ENCODE measurements around the gene FNDC3B.
"Not testable (repeated sequence)": the region's sequence is repeated elsewhere in the genome, so short reads cannot be mapped to it uniquely, and the experiment has no call there.

The FNDC3B gene

GRCh38 chr3:172241405-172241804 is 202.0 kb downstream of the FNDC3B start:
- Histone ChIP-seq H3K4me1 (ENCODE audit: control insufficient read depth in 1 of 2, insufficient read depth in 2 of 2, low read length in 2 of 2) (no peaks in the 10 kb centered on the region), H3K27me3 (ENCODE audit: control insufficient read depth in 1 of 2, insufficient read depth in 2 of 2, low read length in 2 of 2) (no peaks in the 10 kb centered on the region), H3K27ac (ENCODE audit: low read depth, low read length) (no peak overlapping the region)

GRCh38 chr3:172242471-172242870 is 203.1 kb downstream of the FNDC3B start:
- not testable (repeated sequence) for H3K4me3 ChIP-seq (ENCODE audit: low read depth in 1 of 2, low read length in 2 of 2); H3K9ac ChIP-seq (ENCODE audit: low read depth in 1 of 2, low read length in 2 of 2); H3K36me3 ChIP-seq (ENCODE audit: control insufficient read depth in 1 of 2, insufficient read depth in 2 of 2, low read length in 2 of 2); H3K27ac ChIP-seq (ENCODE audit: low read depth, low read length); H3K9me3 ChIP-seq (ENCODE audit: control insufficient read depth in 1 of 2, low read length in 2 of 2); H3K4me1 ChIP-seq (ENCODE audit: control insufficient read depth in 1 of 2, insufficient read depth in 2 of 2, low read length in 2 of 2); H3K27me3 ChIP-seq (ENCODE audit: control insufficient read depth in 1 of 2, insufficient read depth in 2 of 2, low read length in 2 of 2)

More at GRCh38 chr3:172241405-172241804, 202.0 kb downstream of the FNDC3B start:
- Histone ChIP-seq H3K4me3 (ENCODE audit: low read depth in 1 of 2, low read length in 2 of 2) (no peak overlapping the region), H3K9ac (ENCODE audit: low read depth in 1 of 2, low read length in 2 of 2) (no peak overlapping the region), H3K9me3 (ENCODE audit: control insufficient read depth in 1 of 2, low read length in 2 of 2) (peaks cover 6 to 8% of the 10 kb centered on the region in 2 donors), H3K36me3 (ENCODE audit: control insufficient read depth in 1 of 2, insufficient read depth in 2 of 2, low read length in 2 of 2) (peaks cover 4 to 7% of the 10 kb centered on the region in 2 donors)

GRCh38 chr3:172243376-172243775 is 204.0 kb downstream of the FNDC3B start:
- H3K4me1 ChIP-seq (ENCODE audit: control insufficient read depth in 1 of 2, insufficient read depth in 2 of 2, low read length in 2 of 2); H3K9ac ChIP-seq (ENCODE audit: low read depth in 1 of 2, low read length in 2 of 2); H3K4me3 ChIP-seq (ENCODE audit: low read depth in 1 of 2, low read length in 2 of 2); H3K9me3 ChIP-seq (ENCODE audit: control insufficient read depth in 1 of 2, low read length in 2 of 2); H3K27ac ChIP-seq (ENCODE audit: low read depth, low read length); H3K27me3 ChIP-seq (ENCODE audit: control insufficient read depth in 1 of 2, insufficient read depth in 2 of 2, low read length in 2 of 2): not testable (repeated sequence)
- peaks cover 12% of the 10 kb centered on the region in 2 donors for H3K36me3 ChIP-seq (ENCODE audit: control insufficient read depth in 1 of 2, insufficient read depth in 2 of 2, low read length in 2 of 2)

- Histone ChIP-seq H3K27me3 (ENCODE audit: control insufficient read depth in 1 of 2, insufficient read depth in 2 of 2, low read length in 2 of 2) (no peaks in the 10 kb centered on the region), H3K4me1 (ENCODE audit: control insufficient read depth in 1 of 2, insufficient read depth in 2 of 2, low read length in 2 of 2) (no peaks in the 10 kb centered on the region)
Observed at GRCh38 chr3:172244011-172244410, 204.6 kb downstream of the FNDC3B start.

GRCh38 chr3:172245241-172245640 is 205.9 kb downstream of the FNDC3B start:
- Histone ChIP-seq H3K27me3 (ENCODE audit: control insufficient read depth in 1 of 2, insufficient read depth in 2 of 2, low read length in 2 of 2) (no peaks in the 10 kb centered on the region), H3K27ac (ENCODE audit: low read depth, low read length) (no peak overlapping the region)

More at GRCh38 chr3:172244011-172244410, 204.6 kb downstream of the FNDC3B start:
- Histone ChIP-seq H3K27ac (ENCODE audit: low read depth, low read length) (no peak overlapping the region), H3K36me3 (ENCODE audit: control insufficient read depth in 1 of 2, insufficient read depth in 2 of 2, low read length in 2 of 2) (peaks cover 12% of the 10 kb centered on the region in 2 donors), H3K4me3 (ENCODE audit: low read depth in 1 of 2, low read length in 2 of 2) (no peak overlapping the region), H3K9me3 (ENCODE audit: control insufficient read depth in 1 of 2, low read length in 2 of 2) (peaks cover 6 to 8% of the 10 kb centered on the region in 2 donors), H3K9ac (ENCODE audit: low read depth in 1 of 2, low read length in 2 of 2) (no peak overlapping the region)

GRCh38 chr3:172246107-172246844 is 206.9 kb downstream of the FNDC3B start:
- Histone ChIP-seq H3K9me3 (ENCODE audit: control insufficient read depth in 1 of 2, low read length in 2 of 2) (peaks cover 6 to 8% of the 10 kb centered on the region in 2 donors), H3K27ac (ENCODE audit: low read depth, low read length) (no peak overlapping the region), H3K9ac (ENCODE audit: low read depth in 1 of 2, low read length in 2 of 2) (no peak overlapping the region), H3K36me3 (ENCODE audit: control insufficient read depth in 1 of 2, insufficient read depth in 2 of 2, low read length in 2 of 2) (peaks cover 10% of the 10 kb centered on the region in 2 donors), H3K4me1 (ENCODE audit: control insufficient read depth in 1 of 2, insufficient read depth in 2 of 2, low read length in 2 of 2) (no peaks in the 10 kb centered on the region), H3K27me3 (ENCODE audit: control insufficient read depth in 1 of 2, insufficient read depth in 2 of 2, low read length in 2 of 2) (no peaks in the 10 kb centered on the region), H3K4me3 (ENCODE audit: low read depth in 1 of 2, low read length in 2 of 2) (no peak overlapping the region)

More at GRCh38 chr3:172245241-172245640, 205.9 kb downstream of the FNDC3B start:
- Histone ChIP-seq H3K36me3 (ENCODE audit: control insufficient read depth in 1 of 2, insufficient read depth in 2 of 2, low read length in 2 of 2) (peaks cover 12% of the 10 kb centered on the region in 2 donors), H3K4me3 (ENCODE audit: low read depth in 1 of 2, low read length in 2 of 2) (no peak overlapping the region), H3K9ac (ENCODE audit: low read depth in 1 of 2, low read length in 2 of 2) (no peak overlapping the region), H3K4me1 (ENCODE audit: control insufficient read depth in 1 of 2, insufficient read depth in 2 of 2, low read length in 2 of 2) (no peaks in the 10 kb centered on the region), H3K9me3 (ENCODE audit: control insufficient read depth in 1 of 2, low read length in 2 of 2) (peaks cover 6 to 8% of the 10 kb centered on the region in 2 donors)

DNA sequence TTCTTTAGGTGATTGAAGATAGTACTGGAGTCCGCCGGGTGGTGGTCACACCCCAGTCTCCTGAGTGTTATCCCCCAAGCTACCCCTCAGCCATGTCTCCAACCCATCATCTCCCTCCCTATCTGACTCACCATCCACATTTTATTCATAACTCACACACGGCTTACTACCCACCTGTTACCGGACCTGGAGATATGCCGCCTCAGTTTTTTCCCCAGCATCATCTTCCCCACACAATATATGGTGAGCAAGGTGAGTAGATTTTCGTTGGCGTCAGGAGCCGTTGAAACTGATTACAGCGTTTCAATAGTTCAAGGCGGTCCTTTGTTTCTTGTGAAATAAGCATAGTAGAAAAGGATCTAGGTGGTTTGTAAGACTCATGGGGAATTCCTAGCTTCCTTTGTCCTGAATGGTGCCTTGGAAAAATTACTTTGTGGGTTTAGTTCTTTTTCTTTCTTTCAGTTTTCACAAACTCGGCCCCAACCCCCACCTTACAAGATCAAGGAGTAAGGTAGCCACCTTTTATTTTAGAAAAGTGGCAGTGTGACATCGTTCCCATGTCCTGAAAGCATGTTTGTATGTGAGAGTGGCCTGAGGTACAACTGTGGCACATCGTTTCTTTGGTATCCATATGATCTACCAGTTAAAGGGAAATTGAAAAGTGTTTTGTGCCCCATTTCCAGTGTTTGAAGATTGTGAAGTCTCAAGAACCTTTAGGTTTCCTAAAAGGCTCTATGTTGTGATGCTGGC is 208.3 kb downstream of the FNDC3B start:
- no peaks in the 10 kb centered on the region for H3K4me1 ChIP-seq (ENCODE audit: control insufficient read depth in 1 of 2, insufficient read depth in 2 of 2, low read length in 2 of 2)
- H3K9ac ChIP-seq (ENCODE audit: low read depth in 1 of 2, low read length in 2 of 2), result no peak overlapping the region
- H3K27ac ChIP-seq (ENCODE audit: low read depth, low read length), result no peak overlapping the region
- no peaks in the 10 kb centered on the region for H3K9me3 ChIP-seq (ENCODE audit: control insufficient read depth in 1 of 2, low read length in 2 of 2)
- H3K27me3 ChIP-seq (ENCODE audit: control insufficient read depth in 1 of 2, insufficient read depth in 2 of 2, low read length in 2 of 2), result no peaks in the 10 kb centered on the region
- H3K36me3 ChIP-seq (ENCODE audit: control insufficient read depth in 1 of 2, insufficient read depth in 2 of 2, low read length in 2 of 2), result peaks cover 10 to 13% of the 10 kb centered on the region in 2 donors
- no peak overlapping the region for H3K4me3 ChIP-seq (ENCODE audit: low read depth in 1 of 2, low read length in 2 of 2)

DNA sequence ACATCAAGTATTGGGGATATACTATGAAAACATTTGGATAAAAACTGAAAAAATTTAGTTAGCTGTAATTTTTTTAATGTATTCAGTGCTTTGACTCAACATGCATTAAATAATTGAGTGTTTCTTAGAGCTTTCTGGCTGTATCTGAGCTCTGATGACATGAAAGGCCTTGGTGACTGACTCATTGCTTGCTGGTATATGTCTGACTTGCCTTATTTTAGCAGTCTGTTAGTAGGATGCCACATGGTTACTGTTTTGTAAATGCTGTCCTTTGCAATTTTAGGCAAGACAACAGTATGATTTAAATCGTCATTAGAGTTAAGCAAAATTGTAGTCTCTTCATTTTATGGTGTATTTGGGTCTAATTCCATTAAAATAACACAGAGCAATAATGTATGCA is 209.7 kb downstream of the FNDC3B start:
- no peaks in the 10 kb centered on the region for H3K4me1 ChIP-seq (ENCODE audit: control insufficient read depth in 1 of 2, insufficient read depth in 2 of 2, low read length in 2 of 2)
- no peaks in the 10 kb centered on the region for H3K27me3 ChIP-seq (ENCODE audit: control insufficient read depth in 1 of 2, insufficient read depth in 2 of 2, low read length in 2 of 2)
- H3K27ac ChIP-seq (ENCODE audit: low read depth, low read length), result no peak overlapping the region
- H3K36me3 ChIP-seq (ENCODE audit: control insufficient read depth in 1 of 2, insufficient read depth in 2 of 2, low read length in 2 of 2), result peaks cover 10 to 13% of the 10 kb centered on the region in 2 donors
- no peaks in the 10 kb centered on the region for H3K9me3 ChIP-seq (ENCODE audit: control insufficient read depth in 1 of 2, low read length in 2 of 2)
- no peak overlapping the region for H3K9ac ChIP-seq (ENCODE audit: low read depth in 1 of 2, low read length in 2 of 2)
- H3K4me3 ChIP-seq (ENCODE audit: low read depth in 1 of 2, low read length in 2 of 2), result no peak overlapping the region

DNA sequence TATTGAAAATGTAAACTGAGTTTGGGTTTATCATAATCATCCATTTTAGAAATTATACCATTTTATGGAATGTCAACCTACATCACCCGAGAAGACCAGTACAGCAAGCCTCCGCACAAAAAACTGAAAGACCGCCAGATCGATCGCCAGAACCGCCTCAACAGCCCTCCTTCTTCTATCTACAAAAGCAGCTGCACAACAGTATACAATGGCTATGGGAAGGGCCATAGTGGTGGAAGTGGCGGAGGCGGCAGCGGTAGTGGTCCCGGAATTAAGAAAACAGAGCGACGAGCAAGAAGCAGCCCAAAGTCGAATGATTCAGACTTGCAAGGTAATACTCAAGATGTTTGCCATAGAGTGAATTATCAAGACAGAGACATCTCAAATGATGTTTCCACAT is 211.8 kb downstream of the FNDC3B start:
- H3K9me3 ChIP-seq (ENCODE audit: control insufficient read depth in 1 of 2, low read length in 2 of 2), result no peaks in the 10 kb centered on the region
- no peak overlapping the region for H3K27ac ChIP-seq (ENCODE audit: low read depth, low read length)
- H3K36me3 ChIP-seq (ENCODE audit: control insufficient read depth in 1 of 2, insufficient read depth in 2 of 2, low read length in 2 of 2), result peaks cover 18 to 21% of the 10 kb centered on the region in 2 donors
- no peak overlapping the region for H3K9ac ChIP-seq (ENCODE audit: low read depth in 1 of 2, low read length in 2 of 2)
- H3K27me3 ChIP-seq (ENCODE audit: control insufficient read depth in 1 of 2, insufficient read depth in 2 of 2, low read length in 2 of 2), result no peaks in the 10 kb centered on the region
- no peak overlapping the region for H3K4me3 ChIP-seq (ENCODE audit: low read depth in 1 of 2, low read length in 2 of 2)
- H3K4me1 ChIP-seq (ENCODE audit: control insufficient read depth in 1 of 2, insufficient read depth in 2 of 2, low read length in 2 of 2), result peaks cover 0 to 4% of the 10 kb centered on the region in 2 donors

GRCh38 chr3:172253200-172253599 is 213.8 kb downstream of the FNDC3B start:
- peaks cover 20 to 22% of the 10 kb centered on the region in 2 donors for H3K36me3 ChIP-seq (ENCODE audit: control insufficient read depth in 1 of 2, insufficient read depth in 2 of 2, low read length in 2 of 2)
- H3K27ac ChIP-seq (ENCODE audit: low read depth, low read length), result no peak overlapping the region
- H3K27me3 ChIP-seq (ENCODE audit: control insufficient read depth in 1 of 2, insufficient read depth in 2 of 2, low read length in 2 of 2), result no peaks in the 10 kb centered on the region
- H3K4me1 ChIP-seq (ENCODE audit: control insufficient read depth in 1 of 2, insufficient read depth in 2 of 2, low read length in 2 of 2), result peaks cover 0 to 4% of the 10 kb centered on the region in 2 donors
- no peak overlapping the region for H3K9ac ChIP-seq (ENCODE audit: low read depth in 1 of 2, low read length in 2 of 2)
- no peak overlapping the region for H3K4me3 ChIP-seq (ENCODE audit: low read depth in 1 of 2, low read length in 2 of 2)
- H3K9me3 ChIP-seq (ENCODE audit: control insufficient read depth in 1 of 2, low read length in 2 of 2), result no peaks in the 10 kb centered on the region

Data from duodenal mucosa (tissue), 2 donors.